ENCODE data around the gene NFASC. TPM values are rescaled to one million over a fixed set of nuclear protein-coding genes. Genes with fewer than 3 reads are reported as not detected.

The NFASC gene
- total RNA-seq, 2 donors from 2014 or later: 4.4 to 7.6 TPM

- WGBS, 2 donors: 43 to 50% methylated on average over 2 of the region's 2 CpGs
- intact Hi-C loops (cut with DNase I): no loop called here
- Histone ChIP-seq H3K4me1 (peaks cover 7% of the 10 kb centered on the region), H3K4me3 (no peak overlapping the region), H3K36me3 (replicated peaks in 1 of 2; ENCODE audit: insufficient read depth in 1 of 2, low read depth in 2 of 2) (no peaks in the 10 kb centered on the region), H3K27me3 (no peaks in the 10 kb centered on the region), H3K27ac (no peak overlapping the region), H3K9me3 (no peaks in the 10 kb centered on the region)
- ATAC-seq (no peak), DNase-seq (no peak)
- TF ChIP-seq POLR2A (IDR thresholded peaks at IDR 0.05) (no peak), CTCF (IDR thresholded peaks at IDR 0.05) (no peak)
Measured at GRCh38 chr1:205018381-205018780, 147.7 kb downstream of the NFASC start.

- no peaks in the 10 kb centered on the region for H3K36me3 ChIP-seq (replicated peaks in 1 of 2; ENCODE audit: insufficient read depth in 1 of 2, low read depth in 2 of 2)
- H3K4me3 ChIP-seq: no peak overlapping the region
- ATAC-seq: no peak
- H3K27ac ChIP-seq: no peak overlapping the region
- DNase-seq: no peak
- TF ChIP-seq CTCF (IDR thresholded peaks at IDR 0.05) (no peak), POLR2A (IDR thresholded peaks at IDR 0.05) (no peak)
- no peaks in the 10 kb centered on the region for H3K4me1 ChIP-seq
- WGBS, 2 donors: 85 to 100% methylated on average over 5 to 9 of the region's 9 CpGs
- no peaks in the 10 kb centered on the region for H3K9me3 ChIP-seq
- no peaks in the 10 kb centered on the region for H3K27me3 ChIP-seq
- intact Hi-C loops (cut with DNase I): no loop called here
Measured at GRCh38 chr1:205020466-205020865, 149.8 kb downstream of the NFASC start.

DNA sequence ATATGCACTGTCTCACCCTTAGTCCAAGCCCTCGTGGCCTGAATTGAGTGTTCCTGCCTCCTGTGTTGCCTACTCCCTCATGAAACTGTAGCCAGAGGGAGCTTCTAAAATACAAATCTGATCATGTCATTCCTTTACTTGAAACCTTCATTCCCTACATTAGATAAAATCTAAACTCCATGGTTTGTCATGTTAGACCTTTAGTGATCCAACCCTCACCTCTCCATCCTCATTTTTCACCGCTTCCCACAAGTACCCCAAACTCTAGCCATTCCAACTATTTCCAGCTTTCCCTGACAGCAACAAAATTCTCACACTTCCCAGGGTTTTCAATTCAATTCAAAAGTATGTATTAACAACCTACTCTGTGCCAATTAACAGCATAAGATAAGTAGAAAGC lies 154.0 kb downstream of the NFASC start:
- no peak overlapping the region for H3K27ac ChIP-seq
- H3K27me3 ChIP-seq: no peaks in the 10 kb centered on the region
- 85 to 94% methylated on average over 2 of the region's 2 CpGs for WGBS, 2 donors
- DNase-seq: no peak
- no peaks in the 10 kb centered on the region for H3K4me1 ChIP-seq
- TF ChIP-seq POLR2A (IDR thresholded peaks at IDR 0.05): no peak
- no peak for TF ChIP-seq CTCF (IDR thresholded peaks at IDR 0.05)
- no peaks in the 10 kb centered on the region for H3K36me3 ChIP-seq (replicated peaks in 1 of 2; ENCODE audit: insufficient read depth in 1 of 2, low read depth in 2 of 2)
- no peak overlapping the region for H3K4me3 ChIP-seq
- H3K9me3 ChIP-seq: no peaks in the 10 kb centered on the region
- intact Hi-C loops (cut with DNase I): no loop called here
- no peak for ATAC-seq

DNA sequence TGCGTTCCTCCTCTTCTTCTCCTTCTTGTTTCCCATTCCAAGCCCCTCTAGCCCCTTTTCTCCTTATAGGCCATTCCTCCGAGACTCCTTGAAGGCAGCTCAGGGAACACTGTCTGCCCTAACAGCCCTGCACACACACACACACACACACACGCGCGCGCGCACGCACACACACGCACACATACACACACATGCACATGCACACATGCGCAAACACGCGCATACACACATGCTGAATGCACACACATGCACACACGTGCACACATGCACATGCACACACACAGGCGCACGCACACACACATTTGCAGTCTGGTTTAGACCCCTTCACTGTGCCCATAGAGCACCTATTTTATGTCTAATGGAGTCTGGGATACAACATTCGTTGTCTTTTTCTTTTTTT lies 154.6 kb downstream of the NFASC start:
- WGBS, 2 donors: 72 to 87% methylated on average over 16 of the region's 16 CpGs
- Histone ChIP-seq H3K4me3 (no peak overlapping the region), H3K36me3 (replicated peaks in 1 of 2; ENCODE audit: insufficient read depth in 1 of 2, low read depth in 2 of 2) (no peaks in the 10 kb centered on the region), H3K27ac (no peak overlapping the region), H3K9me3 (no peaks in the 10 kb centered on the region), H3K4me1 (no peaks in the 10 kb centered on the region), H3K27me3 (no peaks in the 10 kb centered on the region)
- DNase-seq (no peak), ATAC-seq (no peak)
- TF ChIP-seq POLR2A (IDR thresholded peaks at IDR 0.05): no peak
- no peak for TF ChIP-seq CTCF (IDR thresholded peaks at IDR 0.05)
- intact Hi-C loops (cut with DNase I): no loop called here

- H3K36me3 ChIP-seq (replicated peaks in 1 of 2; ENCODE audit: insufficient read depth in 1 of 2, low read depth in 2 of 2): no peaks in the 10 kb centered on the region
- TF ChIP-seq CTCF (IDR thresholded peaks at IDR 0.05) (no peak), POLR2A (IDR thresholded peaks at IDR 0.05) (no peak)
Measured at GRCh38 chr1:205026181-205026580, 155.5 kb downstream of the NFASC start.

More at GRCh38 chr1:205026181-205026580, 155.5 kb downstream of the NFASC start:
- Histone ChIP-seq H3K27me3 (no peaks in the 10 kb centered on the region), H3K4me1 (no peaks in the 10 kb centered on the region), H3K27ac (no peak overlapping the region), H3K4me3 (no peak overlapping the region), H3K9me3 (no peaks in the 10 kb centered on the region)
- ATAC-seq (no peak), DNase-seq (no peak)
- intact Hi-C loops (cut with DNase I): no loop called here
- 66 to 72% methylated on average over 5 to 6 of the region's 6 CpGs for WGBS, 2 donors
